Endothelial cell of umbilical vein (primary cell): ENCODE results near the gene AGAP3. TPM values are rescaled to one million over a fixed set of nuclear protein-coding genes. Genes with fewer than 3 reads are reported as not detected.

Source experiments
- BruUV-seq: library from RNA; stranded (reverse); fragments of 400-500 nt; replicated peaks from 2 replicates; lab custom pipeline; 2021; lab: Mats Ljungman, UMichigan
- CTCF ChIA-PET: fragments of 300-600, 350-600 bp; sonication (Branson Sonifier 250); formaldehyde crosslinking; loops from one replicate; lab custom pipeline; 2021; ENCODE audit warnings: antibody characterized with exemption, inconsistent platforms; lab: Charles Lee
- POLR2A ChIA-PET: fragments of 300-600, 350-600 bp; sonication (Branson Sonifier 250); formaldehyde crosslinking; loops from one replicate; lab custom pipeline; 2021; ENCODE audit warnings: antibody characterized with exemption, inconsistent platforms; lab: Charles Lee
- DNase-seq: peaks from one replicate; pipeline ENCODE4 v3.0.0-alpha.2; 2011; ENCODE audit warnings: low read depth, low spot score
- FAIRE-seq: peaks from 2 replicates; lab custom pipeline; 2011; peaks lifted over from hg19 to GRCh38; lab: Jason Lieb, UNC
- H2AFZ ChIP-seq: 2 replicates; pipeline ENCODE4 v1.6.0; 2012; ENCODE audit warnings: low read depth, low read length, control low read depth, inconsistent platforms
- H3K27ac ChIP-seq: 2 replicates; pipeline ENCODE4 v1.5.1; 2011; ENCODE audit warnings: low read depth, mild to moderate bottlenecking, control low read depth, low read length, moderate library complexity; ENCODE audit not compliant: insufficient read depth
- H3K27me3 ChIP-seq, 2 experiments: 2 replicates each; pipeline versions ENCODE4 v1.6.0 to v1.6.1; 2011; ENCODE audit warnings: low read length in 2 of 2, mixed read lengths in 1 of 2; ENCODE audit not compliant: control insufficient read depth in 2 of 2, insufficient read depth in 2 of 2
- H3K36me3 ChIP-seq, 2 experiments: 2 replicates in 1 of 2; 3 replicates in 1 of 2; pipeline ENCODE4 v1.5.1; 2011; ENCODE audit warnings: low read length in 2 of 2, mild to moderate bottlenecking in 1 of 2, moderate library complexity in 1 of 2; ENCODE audit not compliant: control insufficient read depth in 2 of 2, insufficient read depth in 2 of 2; ENCODE audit errors: extremely low read depth in 1 of 2
- H3K4me1 ChIP-seq: 3 replicates; pipeline ENCODE4 v1.5.1; 2011; ENCODE audit warnings: mild to moderate bottlenecking, low read length; ENCODE audit not compliant: control insufficient read depth, insufficient read depth; ENCODE audit errors: extremely low read depth
- H3K4me2 ChIP-seq: 2 replicates; pipeline ENCODE4 v1.6.1; 2011; ENCODE audit warnings: low read length, control low read depth, mixed read lengths; ENCODE audit not compliant: insufficient read depth
- H3K4me3 ChIP-seq, 3 experiments: fragments of 200-600 bp in 1 of 3; sonication (generic), shearing (Covaris generic) in 1 of 3; replicated peaks in 1 of 3; 2 replicates each; pipeline ENCODE4 v1.5.1; 2011 to 2016; ENCODE audit warnings: control low read depth in 3 of 3, low read length in 3 of 3, mild to moderate bottlenecking in 2 of 3, inconsistent platforms in 1 of 3, low read depth in 1 of 3, moderate library complexity in 1 of 3; ENCODE audit not compliant: insufficient read depth in 1 of 3
- H3K79me2 ChIP-seq: 2 replicates; pipeline ENCODE4 v1.6.0; 2012; ENCODE audit warnings: low read length, inconsistent platforms; ENCODE audit not compliant: control insufficient read depth, insufficient read depth
- H3K9ac ChIP-seq: replicated peaks from 2 replicates; pipeline ENCODE3; 2011; ENCODE audit warnings: low read length, control low read depth; ENCODE audit not compliant: insufficient read depth; ENCODE audit errors: extremely low read depth
- H3K9me1 ChIP-seq: replicated peaks from 3 replicates; pipeline ENCODE4 v1.6.0; 2011; ENCODE audit warnings: mild to moderate bottlenecking, low read length; ENCODE audit not compliant: control insufficient read depth, insufficient read depth; ENCODE audit errors: extremely low read depth
- H3K9me3 ChIP-seq: replicated peaks from 2 replicates; pipeline ENCODE4 v1.5.1; 2012; ENCODE audit warnings: low read length, inconsistent platforms; ENCODE audit not compliant: control insufficient read depth, insufficient read depth
- H4K20me1 ChIP-seq: replicated peaks from 2 replicates; pipeline ENCODE3; 2011; ENCODE audit warnings: mild to moderate bottlenecking, low read length; ENCODE audit not compliant: control insufficient read depth, insufficient read depth; ENCODE audit errors: extremely low read depth
- EZH2 ChIP-seq: IDR thresholded peaks from 2 replicates; pipeline ENCODE4 v1.6.1; 2012; ENCODE audit warnings: borderline replicate concordance, low read depth, mild to moderate bottlenecking, moderate library complexity, low read length, inconsistent platforms; ENCODE audit not compliant: severe bottlenecking
- FOS ChIP-seq: IDR thresholded peaks from 2 replicates; pipeline ENCODE4 v1.6.1; 2011; ENCODE audit warnings: mild to moderate bottlenecking, low read length, moderate library complexity, borderline replicate concordance; ENCODE audit not compliant: insufficient read depth
- GATA2 ChIP-seq: IDR thresholded peaks from 2 replicates; pipeline ENCODE4 v1.7.0; 2011; ENCODE audit warnings: low read depth, mild to moderate bottlenecking, moderate library complexity, mixed read lengths, low read length; ENCODE audit not compliant: insufficient read length, insufficient read depth
- JUN ChIP-seq: IDR thresholded peaks from 2 replicates; pipeline ENCODE4 v1.6.1; 2011; ENCODE audit warnings: borderline replicate concordance, low read depth; ENCODE audit not compliant: insufficient read length, insufficient read depth
- MYC ChIP-seq: IDR thresholded peaks from one replicate; pipeline ENCODE4 v1.6.1; 2011; ENCODE audit warnings: mild to moderate bottlenecking, low read depth, low read length
- POLR2AphosphoS5 ChIP-seq: IDR thresholded peaks from 2 replicates; pipeline ENCODE4 v1.6.1; 2012; ENCODE audit warnings: low read depth, mild to moderate bottlenecking, control low read depth, low read length, moderate library complexity; ENCODE audit not compliant: insufficient read depth
- dilution Hi-C: fragments of 300-500 bp; cut with MboI; formaldehyde crosslinking; loops from one replicate; pipeline ENCODE4 v1.15.0; 2019; ENCODE audit warnings: low sequenced_read_pairs; ENCODE audit not compliant: extremely low pct_ligation_motif_present
- intact Hi-C: fragments of 100-400 bp; cut with micrococcal nuclease; formaldehyde crosslinking; loops from one replicate; pipeline ENCODE4 v1.10.0; 2022
- polyA plus RNA-seq, 4 experiments: library from polyadenylated mRNA; depleted of rRNA in 3 of 4; stranded (reverse) in 3 of 4; unstranded in 1 of 4; fragments of >200 nt; gene quantifications; 2 replicates each; pipeline versions ENCODE4 v1.2.1 to v1.2.3, GENCODE V29; 2011 to 2012; ENCODE audit warnings: missing spikeins in 1 of 4
- total RNA-seq: library from RNA; stranded (reverse); gene quantifications from 2 replicates; pipeline ENCODE4 v1.2.3, GENCODE V29; 2021
- TF ChIP-seq, protein P1 (sequence below), 2 donors: IDR thresholded peaks; 1 replicate in 1 of 2; 2 replicates in 1 of 2; pipeline ENCODE4 v1.5.1; 2011; ENCODE audit warnings: low read length in 2 of 2, mild to moderate bottlenecking in 2 of 2, moderate library complexity in 2 of 2, control low read depth in 1 of 2, inconsistent platforms in 1 of 2, low read depth in 1 of 2; ENCODE audit not compliant: insufficient read depth in 1 of 2; ENCODE audit errors: extremely low read depth in 1 of 2
- TF ChIP-seq, protein P2 (sequence below): IDR thresholded peaks from 2 replicates; pipeline ENCODE4 v1.6.1; 2011; ENCODE audit not compliant: insufficient read depth, insufficient read length

The AGAP3 gene
- total and polyA plus RNA-seq, 2 donors (not counting 3 experiments of a cell fraction or from before 2014, with no cell fraction given) = 171 to 174 TPM

DNA sequence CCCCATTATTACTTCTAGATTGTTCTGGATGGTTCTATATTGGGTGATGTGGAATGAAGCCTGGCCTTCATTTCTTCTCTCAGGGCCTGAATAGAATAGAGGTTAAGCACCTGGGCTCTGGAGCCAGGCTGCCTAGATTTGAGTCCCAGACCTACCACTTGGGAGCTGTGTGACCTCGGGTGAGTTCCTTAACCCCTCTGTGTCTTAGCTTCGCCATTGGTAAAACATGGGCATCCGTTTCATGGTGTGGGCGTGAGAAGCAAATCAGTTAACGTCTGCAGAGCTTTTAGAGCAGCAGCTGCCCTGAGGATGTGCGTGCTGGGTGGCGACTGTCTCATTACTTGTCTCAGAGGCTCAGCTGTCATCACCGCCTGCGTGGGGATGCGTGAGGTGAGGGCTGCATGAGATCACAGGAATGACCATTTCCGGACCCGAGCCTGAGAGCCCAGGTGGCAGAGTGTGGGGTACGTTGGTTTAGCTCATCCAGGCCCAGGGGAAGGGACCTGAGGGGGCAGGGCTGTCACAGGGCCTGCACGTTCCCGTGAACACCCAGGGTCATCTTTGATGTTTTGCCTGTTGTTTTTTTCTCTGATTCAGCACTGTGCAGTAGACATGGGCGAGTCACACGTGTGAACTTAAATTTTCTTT, 9.7 kb downstream of the AGAP3 start:
- H2AFZ ChIP-seq = no peak overlapping the region
- no peak overlapping the region for H3K4me3 ChIP-seq
- H3K27ac ChIP-seq = no peak overlapping the region
- no peaks in the 10 kb centered on the region for H4K20me1 ChIP-seq
- no peak for FAIRE-seq
- peaks cover 0 to 12% of the 10 kb centered on the region in 2 experiments for H3K36me3 ChIP-seq
- H3K79me2 ChIP-seq = peaks cover 95% of the 10 kb centered on the region
- TF ChIP-seq, protein P1, sequence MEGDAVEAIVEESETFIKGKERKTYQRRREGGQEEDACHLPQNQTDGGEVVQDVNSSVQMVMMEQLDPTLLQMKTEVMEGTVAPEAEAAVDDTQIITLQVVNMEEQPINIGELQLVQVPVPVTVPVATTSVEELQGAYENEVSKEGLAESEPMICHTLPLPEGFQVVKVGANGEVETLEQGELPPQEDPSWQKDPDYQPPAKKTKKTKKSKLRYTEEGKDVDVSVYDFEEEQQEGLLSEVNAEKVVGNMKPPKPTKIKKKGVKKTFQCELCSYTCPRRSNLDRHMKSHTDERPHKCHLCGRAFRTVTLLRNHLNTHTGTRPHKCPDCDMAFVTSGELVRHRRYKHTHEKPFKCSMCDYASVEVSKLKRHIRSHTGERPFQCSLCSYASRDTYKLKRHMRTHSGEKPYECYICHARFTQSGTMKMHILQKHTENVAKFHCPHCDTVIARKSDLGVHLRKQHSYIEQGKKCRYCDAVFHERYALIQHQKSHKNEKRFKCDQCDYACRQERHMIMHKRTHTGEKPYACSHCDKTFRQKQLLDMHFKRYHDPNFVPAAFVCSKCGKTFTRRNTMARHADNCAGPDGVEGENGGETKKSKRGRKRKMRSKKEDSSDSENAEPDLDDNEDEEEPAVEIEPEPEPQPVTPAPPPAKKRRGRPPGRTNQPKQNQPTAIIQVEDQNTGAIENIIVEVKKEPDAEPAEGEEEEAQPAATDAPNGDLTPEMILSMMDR (IDR thresholded peaks at IDR 0.05; ENCODE audit: extremely low read depth in 1 of 2, insufficient read depth in 1 of 2, low read depth in 1 of 2, low read length in 2 of 2) = no peak
- TF ChIP-seq JUN = no peak
- TF ChIP-seq, protein P2, sequence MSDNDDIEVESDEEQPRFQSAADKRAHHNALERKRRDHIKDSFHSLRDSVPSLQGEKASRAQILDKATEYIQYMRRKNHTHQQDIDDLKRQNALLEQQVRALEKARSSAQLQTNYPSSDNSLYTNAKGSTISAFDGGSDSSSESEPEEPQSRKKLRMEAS = no peak
- TF ChIP-seq POLR2AphosphoS5 = no peak
- no peak for TF ChIP-seq MYC
- TF ChIP-seq EZH2 = no peak
- peak; percentile 11 for TF ChIP-seq FOS
- no peak for TF ChIP-seq GATA2
- no peak overlapping the region for H3K9ac ChIP-seq
- DNase-seq = no peak
- POLR2A ChIA-PET = interaction anchor here (0.5 kb wide), 1 partner anchor 33 kb away, joined by 3 read pairs; no protein-coding TSS in a partner anchor
- H3K27me3 ChIP-seq = no peaks in the 10 kb centered on the region
- BruUV-seq = no TSS peak
- dilution Hi-C loops (no loop called here), intact Hi-C loops (loop anchor here (1.0 kb wide), 1 partner anchor 8 kb away; no protein-coding TSS in a partner anchor)
- no peaks in the 10 kb centered on the region for H3K9me3 ChIP-seq
- CTCF ChIA-PET = interaction anchor here (2.3 kb wide), 1 partner anchor 28 kb away, joined by 8 read pairs; no protein-coding TSS in a partner anchor
- H3K4me1 ChIP-seq = peaks cover 15% of the 10 kb centered on the region
- no peak overlapping the region for H3K4me2 ChIP-seq
- no peaks in the 10 kb centered on the region for H3K9me1 ChIP-seq
